NCI-H187 (cell line): ENCODE results near the gene ANKRD36C.
"Not testable (repeated sequence)": the region's sequence is repeated elsewhere in the genome, so short reads cannot be mapped to it uniquely, and the experiment has no call there.

Source experiments
- DNase-seq, 2 experiments: peaks; one replicate each; lab custom pipeline; 2025; lab: John Stamatoyannopoulos, UW

The ANKRD36C gene

DNA sequence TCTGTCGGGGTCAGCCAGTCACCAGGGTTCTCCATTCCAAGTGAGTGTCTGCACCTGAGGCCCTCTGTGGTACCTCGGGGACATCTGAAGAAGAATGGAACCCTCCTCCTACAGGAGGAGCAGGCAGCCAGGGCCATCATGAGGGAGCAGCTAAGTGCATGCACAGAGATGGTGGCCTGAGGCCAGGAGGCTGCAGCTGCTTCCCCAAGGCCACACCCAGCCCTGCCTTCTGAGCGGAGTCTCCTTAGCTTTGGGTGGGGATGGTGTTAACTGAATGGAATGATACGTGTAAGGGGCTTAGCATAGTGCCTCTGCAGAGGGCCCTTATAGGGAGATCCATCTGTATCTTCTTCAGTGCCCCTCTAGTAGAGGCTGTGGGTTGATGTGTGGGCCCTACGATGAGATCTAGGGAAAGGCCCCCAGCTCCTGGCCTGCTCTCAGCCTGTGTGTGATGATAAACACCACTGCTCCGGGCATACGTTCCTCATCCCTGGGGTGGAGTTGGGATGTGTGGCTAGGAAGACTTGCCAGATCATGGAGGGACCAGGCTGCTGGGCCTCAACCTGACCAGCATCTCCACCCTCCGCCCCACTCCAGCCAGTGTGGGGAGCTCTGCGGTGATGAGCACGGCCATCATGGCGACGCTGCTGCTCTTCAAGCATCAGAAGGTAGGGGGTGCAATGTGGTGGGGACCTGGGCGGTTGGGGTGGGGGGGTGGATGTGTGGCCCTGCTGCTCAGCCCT is 192.3 kb downstream of the ANKRD36C start:
- DNase-seq: not testable (repeated sequence)

DNA sequence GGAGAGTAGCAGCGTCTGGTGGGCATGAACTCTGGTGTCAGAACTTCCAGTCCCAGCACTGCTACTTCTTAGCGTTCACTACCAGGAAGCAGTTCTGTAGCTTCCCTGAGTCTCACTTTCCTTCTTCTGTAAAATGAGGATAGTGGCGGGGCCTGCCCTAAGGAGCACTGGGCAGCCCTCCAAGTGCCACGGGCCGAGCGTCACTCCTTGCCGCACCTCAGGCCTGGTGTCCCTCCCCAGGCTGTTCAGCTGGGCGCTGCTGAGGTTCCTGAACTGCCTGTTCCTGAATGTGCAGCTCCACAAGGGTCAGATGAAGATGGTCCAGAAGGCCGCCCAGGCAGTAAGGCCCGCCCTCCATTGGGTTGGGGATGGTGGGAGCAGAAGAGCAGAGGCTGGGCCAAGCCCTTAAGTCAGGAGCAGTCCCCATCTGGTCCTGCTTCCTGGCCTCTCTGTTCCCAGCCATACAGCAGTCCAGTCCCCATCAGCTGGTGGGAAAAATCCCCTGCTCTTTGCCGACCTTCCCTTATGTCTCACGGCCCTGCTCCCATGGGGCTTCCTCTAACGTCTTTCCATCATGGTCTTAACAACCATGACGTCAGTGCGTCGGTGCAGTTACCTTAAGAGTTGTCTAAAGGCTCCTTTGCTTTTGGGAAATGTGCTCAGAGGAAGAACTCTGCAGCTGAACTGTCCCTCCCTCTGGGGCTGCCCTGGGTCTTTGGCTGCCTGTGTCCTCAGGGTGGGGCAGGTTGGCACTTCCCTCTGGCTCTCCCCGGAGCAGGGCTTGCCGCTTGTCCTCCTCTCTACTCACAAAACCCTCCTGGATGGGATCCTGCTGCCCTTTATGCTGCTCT is 195.2 kb downstream of the ANKRD36C start:
- DNase-seq: not testable (repeated sequence)

DNA sequence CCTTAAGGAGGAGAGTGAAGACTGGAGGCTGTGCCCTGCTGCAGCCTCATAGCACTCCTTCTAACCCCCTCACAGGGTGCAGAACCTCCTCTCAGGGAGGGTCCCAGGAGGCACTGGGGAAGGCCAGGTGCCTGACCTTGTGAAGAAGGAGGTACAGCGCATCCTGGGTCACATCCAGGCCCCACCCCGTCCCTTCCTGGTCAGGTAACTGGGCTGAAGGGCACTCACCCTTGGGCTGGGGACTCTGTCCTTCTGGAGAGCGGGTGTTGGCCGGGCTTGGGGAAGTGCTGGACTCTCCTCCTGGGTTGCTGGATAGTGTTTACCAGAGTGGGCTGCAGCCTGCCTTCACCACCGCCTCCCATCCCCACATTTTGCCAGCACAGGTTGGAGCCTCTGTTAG is 197.7 kb downstream of the ANKRD36C start:
- not testable (repeated sequence) for DNase-seq

DNA sequence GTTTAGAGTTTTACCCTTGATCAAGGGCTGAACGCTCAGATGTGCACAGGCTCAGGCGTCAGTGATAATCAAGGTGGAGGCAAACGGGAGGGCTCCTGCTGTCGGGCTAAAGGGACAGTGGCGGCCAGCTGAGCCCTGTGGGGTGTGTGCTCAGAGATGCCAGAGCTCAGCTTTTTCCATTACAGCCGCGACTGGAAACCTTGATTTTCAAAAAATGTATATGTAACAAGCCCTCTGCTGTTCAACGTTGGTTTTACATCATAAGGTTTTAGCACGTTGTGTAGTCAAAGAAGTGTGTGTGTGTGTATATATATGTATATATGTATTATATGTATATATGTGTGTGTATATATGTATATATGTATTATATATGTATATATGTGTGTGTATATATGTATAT is 201.4 kb downstream of the ANKRD36C start:
- not testable (repeated sequence) for DNase-seq

DNA sequence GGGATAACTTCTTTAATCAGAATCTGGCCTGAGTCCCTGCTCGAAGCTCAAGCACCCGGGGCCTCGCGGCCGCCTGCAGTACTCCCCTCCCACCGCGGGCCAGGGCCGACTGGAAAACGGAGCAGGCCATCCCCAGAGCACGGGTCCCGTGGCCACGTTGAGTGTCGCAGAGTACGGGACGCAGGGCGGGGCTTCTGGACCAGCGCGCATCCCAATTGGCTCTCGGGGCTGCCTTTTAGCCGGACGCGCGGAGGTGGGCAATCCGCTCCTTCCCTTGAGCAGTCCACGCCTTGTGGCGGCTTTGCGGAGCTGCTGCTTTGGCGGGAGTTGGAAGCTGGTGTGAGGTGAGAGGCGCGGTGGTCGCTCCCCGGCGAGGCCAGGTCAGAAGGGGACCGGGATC is 202.2 kb downstream of the ANKRD36C start:
- DNase-seq: not testable (repeated sequence)

DNA sequence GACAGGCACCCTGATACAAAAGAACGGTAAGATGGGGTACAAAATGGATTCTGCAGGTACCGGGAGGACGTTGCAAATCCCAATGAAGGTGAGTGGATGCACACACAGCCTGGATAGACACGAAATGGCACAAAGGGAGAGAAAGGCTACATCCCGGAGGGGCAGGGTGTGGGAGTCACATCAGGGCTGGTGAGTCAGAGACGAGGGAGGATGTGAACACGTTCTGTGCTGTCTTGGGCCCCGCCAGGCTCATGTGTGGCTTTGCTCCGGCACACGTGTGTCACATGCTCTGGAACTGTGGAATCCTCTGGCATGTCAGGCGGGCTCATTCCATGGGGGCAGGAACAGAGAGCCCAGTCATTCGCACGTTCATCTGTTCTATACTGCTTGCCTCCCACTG is 203.0 kb downstream of the ANKRD36C start:
- DNase-seq: not testable (repeated sequence)
